Measurements from ENCODE around the gene RUSC2.
A peak's percentile ranks its signal among the peaks of the same experiment; 100 is the strongest.

Gene RUSC2, protein sequence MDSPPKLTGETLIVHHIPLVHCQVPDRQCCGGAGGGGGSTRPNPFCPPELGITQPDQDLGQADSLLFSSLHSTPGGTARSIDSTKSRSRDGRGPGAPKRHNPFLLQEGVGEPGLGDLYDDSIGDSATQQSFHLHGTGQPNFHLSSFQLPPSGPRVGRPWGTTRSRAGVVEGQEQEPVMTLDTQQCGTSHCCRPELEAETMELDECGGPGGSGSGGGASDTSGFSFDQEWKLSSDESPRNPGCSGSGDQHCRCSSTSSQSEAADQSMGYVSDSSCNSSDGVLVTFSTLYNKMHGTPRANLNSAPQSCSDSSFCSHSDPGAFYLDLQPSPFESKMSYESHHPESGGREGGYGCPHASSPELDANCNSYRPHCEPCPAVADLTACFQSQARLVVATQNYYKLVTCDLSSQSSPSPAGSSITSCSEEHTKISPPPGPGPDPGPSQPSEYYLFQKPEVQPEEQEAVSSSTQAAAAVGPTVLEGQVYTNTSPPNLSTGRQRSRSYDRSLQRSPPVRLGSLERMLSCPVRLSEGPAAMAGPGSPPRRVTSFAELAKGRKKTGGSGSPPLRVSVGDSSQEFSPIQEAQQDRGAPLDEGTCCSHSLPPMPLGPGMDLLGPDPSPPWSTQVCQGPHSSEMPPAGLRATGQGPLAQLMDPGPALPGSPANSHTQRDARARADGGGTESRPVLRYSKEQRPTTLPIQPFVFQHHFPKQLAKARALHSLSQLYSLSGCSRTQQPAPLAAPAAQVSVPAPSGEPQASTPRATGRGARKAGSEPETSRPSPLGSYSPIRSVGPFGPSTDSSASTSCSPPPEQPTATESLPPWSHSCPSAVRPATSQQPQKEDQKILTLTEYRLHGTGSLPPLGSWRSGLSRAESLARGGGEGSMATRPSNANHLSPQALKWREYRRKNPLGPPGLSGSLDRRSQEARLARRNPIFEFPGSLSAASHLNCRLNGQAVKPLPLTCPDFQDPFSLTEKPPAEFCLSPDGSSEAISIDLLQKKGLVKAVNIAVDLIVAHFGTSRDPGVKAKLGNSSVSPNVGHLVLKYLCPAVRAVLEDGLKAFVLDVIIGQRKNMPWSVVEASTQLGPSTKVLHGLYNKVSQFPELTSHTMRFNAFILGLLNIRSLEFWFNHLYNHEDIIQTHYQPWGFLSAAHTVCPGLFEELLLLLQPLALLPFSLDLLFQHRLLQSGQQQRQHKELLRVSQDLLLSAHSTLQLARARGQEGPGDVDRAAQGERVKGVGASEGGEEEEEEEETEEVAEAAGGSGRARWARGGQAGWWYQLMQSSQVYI (N-terminal part only)

GRCh38 chr9:35489313-35490154 is at the start of gene RUSC2:
TSS of gene RUSC2 (plus strand) at chr9:35490111. CDS start at chr9:35546522, 56,411 bp downstream.
- peak; percentile 40 for TF ChIP-seq CTCF (IDR thresholded peaks at IDR 0.05; ENCODE audit: low read depth, low read length)
- peak within 1 kb of the TSS; percentile 70 for H3K4me3 ChIP-seq (ENCODE audit: low read depth, low read length)
- peak; percentile 93 for DNase-seq (ENCODE audit: low read depth, low spot score)
- in situ Hi-C loops (cut with HindIII; ENCODE audit: low sequenced_read_pairs): loop anchor here (10.0 kb wide), 1 partner anchor 65 kb away; no protein-coding TSS in a partner anchor

GRCh38 chr9:35446012-35446411 is 43.9 kb upstream of the RUSC2 start:
- in situ Hi-C loops (cut with HindIII; ENCODE audit: low sequenced_read_pairs): no loop called here
- no peak for TF ChIP-seq CTCF (IDR thresholded peaks at IDR 0.05; ENCODE audit: low read depth, low read length)
- no peak overlapping the region for H3K4me3 ChIP-seq (ENCODE audit: low read depth, low read length)
- DNase-seq (ENCODE audit: low read depth, low spot score): no peak

GRCh38 chr9:35448496-35448895 is 41.4 kb upstream of the RUSC2 start:
- TF ChIP-seq CTCF (IDR thresholded peaks at IDR 0.05; ENCODE audit: low read depth, low read length): no peak
- in situ Hi-C loops (cut with HindIII; ENCODE audit: low sequenced_read_pairs): no loop called here
- H3K4me3 ChIP-seq (ENCODE audit: low read depth, low read length): no peak overlapping the region
- peak; percentile 2 for DNase-seq (ENCODE audit: low read depth, low spot score)

GRCh38 chr9:35452481-35452880 is 37.4 kb upstream of the RUSC2 start:
- H3K4me3 ChIP-seq (ENCODE audit: low read depth, low read length): no peak overlapping the region
- in situ Hi-C loops (cut with HindIII; ENCODE audit: low sequenced_read_pairs): no loop called here
- TF ChIP-seq CTCF (IDR thresholded peaks at IDR 0.05; ENCODE audit: low read depth, low read length): peak; percentile 23
- no peak for DNase-seq (ENCODE audit: low read depth, low spot score)

DNA sequence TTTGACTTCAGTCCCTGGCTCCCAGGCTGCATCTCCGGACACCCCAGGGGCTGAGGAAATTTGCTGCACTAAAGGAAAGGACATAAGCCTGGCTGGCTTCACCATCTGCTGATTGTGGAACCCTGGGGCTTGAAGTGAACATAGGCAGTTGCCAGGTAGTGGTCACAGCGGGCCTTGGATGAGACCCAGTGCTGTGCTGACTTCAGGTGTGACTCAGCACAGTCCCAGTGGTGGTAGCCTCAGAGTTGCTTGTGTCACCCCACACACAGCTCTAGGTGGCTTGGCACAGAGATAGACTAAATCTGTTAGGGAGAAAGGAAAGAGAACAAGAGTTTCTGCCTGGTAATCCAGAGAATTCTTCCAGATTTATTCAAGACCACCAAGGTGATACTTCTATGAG is 36.1 kb upstream of the RUSC2 start:
- no peak for TF ChIP-seq CTCF (IDR thresholded peaks at IDR 0.05; ENCODE audit: low read depth, low read length)
- no peak overlapping the region for H3K4me3 ChIP-seq (ENCODE audit: low read depth, low read length)
- no peak for DNase-seq (ENCODE audit: low read depth, low spot score)
- in situ Hi-C loops (cut with HindIII; ENCODE audit: low sequenced_read_pairs): no loop called here

Measured in astrocyte of the spinal cord (primary cell).